ENCODE results near the gene PACRGL. TPM values are rescaled to one million over a fixed set of nuclear protein-coding genes. Genes with fewer than 3 reads are reported as not detected.
A peak's percentile ranks its signal among the peaks of the same experiment; 100 is the strongest.

The PACRGL gene
- polyA plus RNA-seq, 2 of the 4 experiments (the other 2 are of a cell fraction): 15.1 to 21.8 TPM

GRCh38 chr4:20696815-20697214, 3.4 kb upstream of the PACRGL start:
- TF ChIP-seq ELK1 (IDR thresholded peaks at IDR 0.05; ENCODE audit: low read depth, low read length): no peak
- no peak for TF ChIP-seq SMC3 (IDR thresholded peaks at IDR 0.05)
- peak; percentile 64 for TF ChIP-seq MAFK (IDR thresholded peaks at IDR 0.05; ENCODE audit: partially characterized antibody)
- ChIA-PET CTCF (interaction anchor here (2.9 kb wide), 1 partner anchor 11 kb away, joined by 11 read pairs; no protein-coding TSS in a partner anchor), POLR2A (no interaction called here)
- peaks cover 9% of the 10 kb centered on the region; the same call in 1 of the 3 replicates for H3K4me1 ChIP-seq
- no peak overlapping the region for H3K27ac ChIP-seq
- no peak for ATAC-seq
- no peak overlapping the region for H3K4me2 ChIP-seq
- no peak overlapping the region for H3K4me3 ChIP-seq
- H3K9me3 ChIP-seq: no peaks in the 10 kb centered on the region
- 56% methylated on average over 1 of the region's 1 CpG for WGBS (ENCODE audit: missing lambda C conversion rate)
- FAIRE-seq: no peak
- no peak for DNase-seq (ENCODE audit: low read depth in 1 of 2, low spot score in 1 of 2)

DNA sequence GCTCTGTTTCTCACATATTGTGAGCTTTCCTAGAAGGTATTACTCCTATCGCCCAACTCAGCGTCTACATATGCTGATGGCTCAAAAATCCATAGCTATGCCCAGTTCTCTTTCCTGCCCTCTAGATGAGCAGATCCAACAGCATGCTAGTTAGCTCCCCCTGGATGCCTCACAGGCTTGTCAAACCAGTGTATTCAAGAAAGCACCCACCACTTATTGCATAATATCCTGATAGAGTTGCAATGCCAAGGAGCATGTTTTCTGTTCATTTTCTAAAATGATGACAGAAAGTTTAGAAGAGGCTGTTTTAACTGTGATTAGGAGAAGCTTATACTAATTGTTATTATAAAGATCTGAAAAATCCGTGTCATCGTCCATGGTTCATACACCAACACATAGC, 1.9 kb upstream of the PACRGL start:
- no peak for DNase-seq (ENCODE audit: low read depth in 1 of 2, low spot score in 1 of 2)

GRCh38 chr4:20698820-20699219, 1.4 kb upstream of the PACRGL start:
- H3K27ac ChIP-seq: no peak overlapping the region
- FAIRE-seq (no peak), ATAC-seq (no peak), DNase-seq (ENCODE audit: low read depth in 1 of 2, low spot score in 1 of 2) (no peak)
- 57% methylated on average over 4 of the region's 4 CpGs for WGBS (ENCODE audit: missing lambda C conversion rate)
- H3K4me3 ChIP-seq: no peak overlapping the region
- TF ChIP-seq ESRRA (IDR thresholded peaks at IDR 0.05; ENCODE audit: borderline replicate concordance, low read length) (no peak), JUNB (IDR thresholded peaks at IDR 0.05) (no peak), EP300 (IDR thresholded peaks at IDR 0.05) (no peak), TP53 (CRISPR knock-in tag; IDR thresholded peaks at IDR 0.05) (no peak), BCL3 (IDR thresholded peaks at IDR 0.05) (no peak), MAZ (IDR thresholded peaks at IDR 0.05; ENCODE audit: borderline replicate concordance, low read depth, low read length) (no peak)
- TF ChIP-seq, protein P1, sequence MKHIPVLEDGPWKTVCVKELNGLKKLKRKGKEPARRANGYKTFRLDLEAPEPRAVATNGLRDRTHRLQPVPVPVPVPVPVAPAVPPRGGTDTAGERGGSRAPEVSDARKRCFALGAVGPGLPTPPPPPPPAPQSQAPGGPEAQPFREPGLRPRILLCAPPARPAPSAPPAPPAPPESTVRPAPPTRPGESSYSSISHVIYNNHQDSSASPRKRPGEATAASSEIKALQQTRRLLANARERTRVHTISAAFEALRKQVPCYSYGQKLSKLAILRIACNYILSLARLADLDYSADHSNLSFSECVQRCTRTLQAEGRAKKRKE (CRISPR knock-in tag; IDR thresholded peaks at IDR 0.05; ENCODE audit: low read depth): no peak
- POLR2A ChIA-PET: no interaction called here
- peaks cover 9% of the 10 kb centered on the region; the same call in 1 of the 3 replicates for H3K4me1 ChIP-seq
- H3K4me2 ChIP-seq: no peak overlapping the region
- H3K9me3 ChIP-seq: no peaks in the 10 kb centered on the region
- CTCF ChIA-PET: interaction anchor here (1.2 to 2.3 kb wide), 2 partner anchors 14 to 15 kb away, joined by 4 to 6 read pairs; no protein-coding TSS in a partner anchor

More for the DNA sequence above, 1.9 kb upstream of the PACRGL start:
- ATAC-seq: no peak
- no peak overlapping the region for H3K4me3 ChIP-seq
- FAIRE-seq: no peak
- ChIA-PET CTCF (interaction anchor here (1.0 to 2.3 kb wide), 3 partner anchors 13 to 15 kb away, joined by 3 to 6 read pairs (median 4); no protein-coding TSS in a partner anchor), POLR2A (no interaction called here)
- no peak overlapping the region for H3K27ac ChIP-seq
- H3K4me2 ChIP-seq: no peak overlapping the region
- peaks cover 9% of the 10 kb centered on the region; the same call in 1 of the 3 replicates for H3K4me1 ChIP-seq
- H3K9me3 ChIP-seq: no peaks in the 10 kb centered on the region
- no peak for TF ChIP-seq NR3C1 (IDR thresholded peaks at IDR 0.05)
- no peak for TF ChIP-seq HEYL (CRISPR knock-in tag; IDR thresholded peaks at IDR 0.05)
- no peak for TF ChIP-seq EHMT2 (IDR thresholded peaks at IDR 0.05; ENCODE audit: low read depth)
- no peak for TF ChIP-seq PHF8 (IDR thresholded peaks at IDR 0.05; ENCODE audit: borderline replicate concordance, low read depth)
- TF ChIP-seq RNF2 (IDR thresholded peaks at IDR 0.05; ENCODE audit: borderline replicate concordance, low read depth): no peak
- TF ChIP-seq RAD21 (conservative IDR thresholded peaks at IDR 0.05 in 1 of 2, IDR thresholded peaks at IDR 0.05 in 1 of 2): no peak
- no peak for TF ChIP-seq TP53 (CRISPR knock-in tag; IDR thresholded peaks at IDR 0.05)
- no peak for TF ChIP-seq CHD4 (IDR thresholded peaks at IDR 0.05; ENCODE audit: borderline replicate concordance)
- TF ChIP-seq, protein P1 (CRISPR knock-in tag; IDR thresholded peaks at IDR 0.05; ENCODE audit: low read depth): no peak
- no peak for TF ChIP-seq ZFP36 (IDR thresholded peaks at IDR 0.05; ENCODE audit: borderline replicate concordance, partially characterized antibody)
- TF ChIP-seq, protein P2, sequence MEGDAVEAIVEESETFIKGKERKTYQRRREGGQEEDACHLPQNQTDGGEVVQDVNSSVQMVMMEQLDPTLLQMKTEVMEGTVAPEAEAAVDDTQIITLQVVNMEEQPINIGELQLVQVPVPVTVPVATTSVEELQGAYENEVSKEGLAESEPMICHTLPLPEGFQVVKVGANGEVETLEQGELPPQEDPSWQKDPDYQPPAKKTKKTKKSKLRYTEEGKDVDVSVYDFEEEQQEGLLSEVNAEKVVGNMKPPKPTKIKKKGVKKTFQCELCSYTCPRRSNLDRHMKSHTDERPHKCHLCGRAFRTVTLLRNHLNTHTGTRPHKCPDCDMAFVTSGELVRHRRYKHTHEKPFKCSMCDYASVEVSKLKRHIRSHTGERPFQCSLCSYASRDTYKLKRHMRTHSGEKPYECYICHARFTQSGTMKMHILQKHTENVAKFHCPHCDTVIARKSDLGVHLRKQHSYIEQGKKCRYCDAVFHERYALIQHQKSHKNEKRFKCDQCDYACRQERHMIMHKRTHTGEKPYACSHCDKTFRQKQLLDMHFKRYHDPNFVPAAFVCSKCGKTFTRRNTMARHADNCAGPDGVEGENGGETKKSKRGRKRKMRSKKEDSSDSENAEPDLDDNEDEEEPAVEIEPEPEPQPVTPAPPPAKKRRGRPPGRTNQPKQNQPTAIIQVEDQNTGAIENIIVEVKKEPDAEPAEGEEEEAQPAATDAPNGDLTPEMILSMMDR (IDR thresholded peaks at IDR 0.05): no peak
- WGBS (ENCODE audit: missing lambda C conversion rate): 89% methylated on average over 4 of the region's 4 CpGs

Data from A549 (cell line).